HG03108 (cell line): ENCODE measurements around the gene TRPC1.

Experiments used
- ATAC-seq: cut with Tn5 transposase; IDR thresholded peaks from one replicate; pipeline ENCODE4 v1.9.1; 2021; ENCODE audit warnings: moderate library complexity; ENCODE audit not compliant: unreplicated experiment

Gene TRPC1

GRCh38 chr3:142828703-142829305, 105.0 kb downstream of the TRPC1 start:
- peak; percentile 95 for ATAC-seq

DNA sequence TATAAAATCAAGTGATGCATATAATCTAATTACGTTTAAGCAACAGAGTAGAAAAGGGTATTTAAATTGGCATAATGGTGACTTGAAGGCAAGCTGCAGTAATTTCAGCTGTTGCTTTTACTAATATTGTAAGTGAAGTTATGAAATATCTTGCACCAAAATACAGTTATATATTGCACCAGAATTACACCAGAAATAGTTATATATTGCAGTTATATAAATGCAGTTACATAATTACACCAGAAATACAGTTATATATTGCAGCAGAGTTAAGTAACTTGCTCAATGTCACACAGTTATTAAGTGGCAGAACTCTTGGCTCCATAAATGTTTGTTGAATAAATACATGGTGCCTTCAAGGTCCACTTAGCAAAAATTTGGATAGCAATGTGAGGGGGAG, 113.7 kb downstream of the TRPC1 start:
- ATAC-seq: no peak

DNA sequence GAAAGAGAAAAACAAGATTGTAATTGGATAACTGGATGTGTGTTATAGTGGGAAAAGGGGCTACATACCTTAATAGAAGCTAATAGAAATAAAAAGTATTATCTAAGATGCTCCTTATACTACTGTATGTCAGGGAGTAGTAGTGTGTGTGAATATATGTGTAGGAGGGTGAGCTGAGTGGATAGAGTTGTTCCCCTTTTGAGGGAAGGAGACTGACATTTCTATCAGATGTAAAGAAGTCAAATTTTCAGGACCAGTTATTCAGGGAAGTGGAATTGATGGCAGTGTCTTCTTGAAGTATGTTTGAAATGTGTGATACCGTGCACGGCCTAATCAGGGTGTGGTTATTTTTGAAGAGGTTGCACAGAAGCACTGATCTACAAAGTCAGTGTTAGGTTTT, 116.0 kb downstream of the TRPC1 start:
- no peak for ATAC-seq

- no peak for ATAC-seq
Observed at GRCh38 chr3:142844339-142844977, 120.6 kb downstream of the TRPC1 start.

DNA sequence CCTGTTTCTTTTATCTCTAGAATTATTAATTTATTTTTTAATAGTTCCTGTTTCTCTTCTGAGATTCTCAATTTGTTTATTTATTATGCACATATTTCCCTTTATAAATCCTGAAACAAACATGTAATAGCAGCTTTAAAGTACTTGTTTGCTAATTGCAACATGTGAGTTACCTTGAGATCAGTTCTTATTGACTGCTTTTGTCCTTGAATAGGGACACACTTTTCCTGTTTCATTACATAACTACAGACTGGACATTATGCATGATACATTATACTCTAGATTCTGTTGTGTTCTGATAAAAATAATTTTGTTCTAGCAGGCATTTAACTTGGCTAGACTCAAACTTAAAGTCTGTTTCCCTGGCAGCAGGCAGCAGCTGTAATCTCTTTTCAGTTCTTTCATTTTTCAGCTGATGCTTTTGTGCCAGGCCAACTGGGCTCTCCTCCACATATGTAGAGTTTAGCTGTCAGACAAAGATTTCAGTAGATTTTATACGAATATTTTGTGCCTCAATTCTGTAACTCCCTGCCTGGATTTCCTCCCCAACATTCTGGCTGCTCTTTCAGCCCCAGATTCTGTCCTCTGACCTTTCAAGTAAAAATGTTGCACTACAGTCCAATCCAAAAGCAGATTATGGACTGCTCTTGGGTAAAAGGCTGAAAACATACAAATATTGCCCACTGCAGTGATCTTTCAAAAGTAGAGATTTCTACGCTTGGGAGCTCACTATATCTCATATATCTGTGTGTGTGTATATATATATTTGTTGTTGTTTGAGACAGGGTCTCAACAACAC, 123.1 kb downstream of the TRPC1 start:
- no peak for ATAC-seq

- ATAC-seq: no peak
Observed at GRCh38 chr3:142849148-142849547, 125.3 kb downstream of the TRPC1 start.

DNA sequence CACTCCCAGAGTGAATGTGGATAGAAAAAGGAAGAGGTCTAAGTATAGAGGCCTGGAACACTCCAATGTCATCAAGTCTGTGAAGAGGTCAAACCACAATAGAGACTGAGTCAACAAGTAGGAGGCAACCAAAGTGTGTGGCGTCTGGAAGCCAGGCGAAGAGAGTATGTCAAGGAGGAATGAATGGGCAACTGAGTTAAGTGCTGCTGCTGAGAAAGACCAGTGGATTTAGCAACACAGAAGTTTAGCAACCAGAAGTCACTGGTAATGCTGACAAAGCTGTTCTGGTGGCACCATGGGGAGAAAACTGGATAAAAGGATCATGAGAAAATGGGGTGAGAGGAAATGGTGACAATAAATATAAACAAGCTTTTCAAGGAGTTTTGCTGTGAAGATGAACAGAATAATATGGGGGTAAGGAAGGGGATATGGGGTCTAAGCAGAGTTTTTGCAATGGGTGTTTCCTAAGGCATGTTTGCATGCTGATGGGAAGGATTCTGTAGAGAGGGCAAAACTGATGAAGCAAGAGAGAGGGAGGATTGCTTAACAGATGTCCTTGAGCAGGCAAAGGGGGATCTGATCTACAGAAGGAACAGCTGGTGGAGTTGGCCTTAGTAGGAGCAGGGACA, 126.7 kb downstream of the TRPC1 start:
- ATAC-seq: no peak

DNA sequence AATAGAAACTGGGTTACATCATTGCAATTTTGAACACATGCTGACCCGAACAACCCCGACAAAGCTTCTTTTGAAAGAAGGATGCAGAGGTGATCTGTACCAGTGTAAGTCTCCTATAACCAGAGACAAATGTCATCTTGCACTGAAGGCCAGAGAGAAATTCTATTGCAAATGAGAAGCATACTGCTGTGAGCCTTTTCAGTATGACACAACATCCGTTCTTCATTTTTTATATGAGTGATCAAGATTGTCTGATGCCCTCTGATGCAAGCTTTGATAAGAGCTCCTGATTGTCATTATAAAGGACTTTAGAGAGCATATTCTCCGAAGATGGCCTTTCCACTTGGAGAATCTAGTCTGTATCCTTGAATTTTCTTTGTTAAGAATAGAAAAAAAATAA, 128.2 kb downstream of the TRPC1 start:
- no peak for ATAC-seq

DNA sequence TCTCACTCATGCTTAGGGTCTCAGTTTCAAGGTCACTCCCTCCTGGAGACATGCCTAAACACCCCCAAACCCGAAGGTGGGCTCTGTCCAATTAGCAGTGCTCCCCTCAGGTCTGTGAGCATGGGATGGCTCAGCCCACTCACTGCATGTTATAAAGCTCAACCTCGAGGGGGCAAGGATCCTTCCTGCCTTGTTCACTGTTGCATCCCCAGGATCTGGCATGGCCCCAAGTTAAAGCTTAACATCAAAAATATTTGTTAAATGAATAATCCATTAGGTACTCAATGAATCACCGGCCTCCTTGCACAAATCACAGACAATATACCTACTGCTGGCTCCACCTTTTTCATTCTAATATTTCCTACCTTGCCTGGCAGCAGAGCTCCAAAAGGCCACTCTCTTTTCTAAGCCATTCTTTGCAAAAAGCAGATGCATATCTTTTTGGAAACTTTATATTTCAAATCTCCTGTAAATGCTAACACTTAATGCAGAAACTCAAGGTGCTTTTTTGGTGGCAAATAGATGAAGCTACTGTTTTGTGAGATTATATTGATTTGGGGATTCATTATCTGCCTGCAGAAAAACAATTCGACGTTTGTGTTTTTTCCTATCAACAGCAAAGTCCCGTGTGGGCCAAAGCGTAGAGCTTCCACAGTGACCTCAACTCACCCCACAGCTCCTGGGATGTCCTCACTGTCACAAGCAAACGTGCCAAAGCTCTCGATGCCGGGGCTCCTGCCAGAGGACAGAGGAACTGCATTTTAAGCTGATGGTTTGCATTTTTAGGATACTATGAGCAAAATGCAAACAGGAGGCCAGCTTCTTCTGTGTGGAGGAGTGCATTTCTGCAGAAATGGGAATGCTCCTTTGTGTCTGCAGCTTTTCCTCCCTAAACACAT, 129.7 kb downstream of the TRPC1 start:
- ATAC-seq: no peak

GRCh38 chr3:142857056-142857455, 133.2 kb downstream of the TRPC1 start:
- no peak for ATAC-seq
